ENCODE data around the gene NHP2.
A peak's percentile ranks its signal among the peaks of the same experiment; 100 is the strongest.

NHP2 gene

GRCh38 chr5:178108446-178108845, 45.2 kb downstream of the NHP2 start:
- Mint-ChIP-seq H3K4me3 (peak overlapping the region in 1 of 2 donors; percentile 11), H3K27ac (no peak overlapping the region), H3K27me3 (no peaks in the 10 kb centered on the region), H3K4me1 (peaks cover 44 to 53% of the 10 kb centered on the region in 2 donors), H3K36me3 (no peaks in the 10 kb centered on the region), H3K9me3 (no peaks in the 10 kb centered on the region)
- ATAC-seq (replicated peaks) (no peak), DNase-seq (no peak)

- no peak overlapping the region for H3K27ac Mint-ChIP-seq
- H3K4me1 Mint-ChIP-seq: peaks cover 42 to 50% of the 10 kb centered on the region in 2 donors
- DNase-seq: no peak
- no peak for ATAC-seq (replicated peaks)
- H3K4me3 Mint-ChIP-seq: no peak overlapping the region
- H3K27me3 Mint-ChIP-seq: no peaks in the 10 kb centered on the region
- no peaks in the 10 kb centered on the region for H3K36me3 Mint-ChIP-seq
- no peaks in the 10 kb centered on the region for H3K9me3 Mint-ChIP-seq
Measured at GRCh38 chr5:178107756-178108310, 45.9 kb downstream of the NHP2 start.

- no peaks in the 10 kb centered on the region for H3K36me3 Mint-ChIP-seq
- DNase-seq: no peak
- no peak overlapping the region for H3K4me3 Mint-ChIP-seq
- ATAC-seq (replicated peaks): peak in 1 of 2 donors; percentile 68
- H3K9me3 Mint-ChIP-seq: no peaks in the 10 kb centered on the region
- no peak overlapping the region for H3K27ac Mint-ChIP-seq
- H3K4me1 Mint-ChIP-seq: peaks cover 40 to 47% of the 10 kb centered on the region in 2 donors
- H3K27me3 Mint-ChIP-seq: no peaks in the 10 kb centered on the region
Measured at GRCh38 chr5:178106556-178107239, 47.0 kb downstream of the NHP2 start.

- Mint-ChIP-seq H3K4me1 (peaks cover 40 to 47% of the 10 kb centered on the region in 2 donors), H3K27ac (no peak overlapping the region), H3K36me3 (no peaks in the 10 kb centered on the region), H3K4me3 (no peak overlapping the region), H3K9me3 (no peaks in the 10 kb centered on the region), H3K27me3 (no peaks in the 10 kb centered on the region)
- ATAC-seq (replicated peaks): no peak
- DNase-seq: no peak
Measured at GRCh38 chr5:178106086-178106485, 47.6 kb downstream of the NHP2 start.

GRCh38 chr5:178104492-178104891, 49.2 kb downstream of the NHP2 start:
- ATAC-seq (replicated peaks): no peak
- H3K4me3 Mint-ChIP-seq: no peak overlapping the region
- no peaks in the 10 kb centered on the region for H3K9me3 Mint-ChIP-seq
- H3K27me3 Mint-ChIP-seq: no peaks in the 10 kb centered on the region
- H3K36me3 Mint-ChIP-seq: no peaks in the 10 kb centered on the region
- DNase-seq: no peak
- peaks cover 35 to 41% of the 10 kb centered on the region in 2 donors for H3K4me1 Mint-ChIP-seq
- peak overlapping the region; percentile 25 for H3K27ac Mint-ChIP-seq

GRCh38 chr5:178103612-178104011, 50.1 kb downstream of the NHP2 start:
- no peaks in the 10 kb centered on the region for H3K27me3 Mint-ChIP-seq
- H3K4me3 Mint-ChIP-seq: no peak overlapping the region
- no peaks in the 10 kb centered on the region for H3K36me3 Mint-ChIP-seq
- H3K4me1 Mint-ChIP-seq: peaks cover 30 to 32% of the 10 kb centered on the region in 2 donors
- H3K27ac Mint-ChIP-seq: no peak overlapping the region
- ATAC-seq (replicated peaks): no peak
- DNase-seq: no peak
- no peaks in the 10 kb centered on the region for H3K9me3 Mint-ChIP-seq

All from stimulated activated naive B cell treated with anti-CD40 and anti-IgM and Interleukin-4, amounts not matched to agents 10 μg/mL and 1 μg/mL and 100 μg/mL, for 72 hours (primary cell).